ENCODE data around the gene CD47.

DNA sequence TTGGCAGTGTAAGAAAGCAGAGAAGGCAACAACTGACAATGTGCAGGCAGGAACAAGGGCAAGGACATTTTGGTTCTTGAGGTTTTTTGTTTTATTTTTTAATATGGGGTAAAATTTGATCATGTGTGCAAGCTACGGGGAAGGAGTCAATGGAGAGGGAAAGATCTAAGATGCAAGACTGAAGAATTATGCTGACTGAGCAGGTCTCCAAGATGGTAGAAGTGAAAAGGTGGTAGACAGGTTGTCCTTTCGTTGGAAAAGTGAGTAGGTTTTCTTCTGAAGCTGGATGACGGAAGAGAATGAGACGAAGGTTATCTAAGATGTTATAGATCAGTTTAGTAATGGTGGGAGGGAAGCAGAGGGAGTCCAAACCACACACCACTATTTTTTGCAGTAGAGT is 4.2 kb downstream of the CD47 start:
- TF ChIP-seq POLR2A (IDR thresholded peaks at IDR 0.05; ENCODE audit: low read depth, low read length) = no peak; the same call in 1 of the 2 replicates
- no peak for TF ChIP-seq POLR2AphosphoS5 (IDR thresholded peaks at IDR 0.05; ENCODE audit: low read depth, low read length)

All from GM12892 (cell line).